Neuron (in vitro differentiated cells): ENCODE results near the gene CCDC93.

Experiments used
- H2AFZ ChIP-seq: one replicate; pipeline ENCODE4 v1.6.1; 2013; ENCODE audit warnings: low read depth, mild to moderate bottlenecking, inconsistent platforms, low read length, moderate library complexity
- H3K27me3 ChIP-seq: one replicate; pipeline ENCODE4 v1.6.1; 2013; ENCODE audit warnings: low read length; ENCODE audit not compliant: insufficient read depth
- H3K36me3 ChIP-seq: one replicate; pipeline ENCODE4 v1.6.1; 2013; ENCODE audit warnings: low read length; ENCODE audit not compliant: insufficient read depth
- H3K4me1 ChIP-seq: one replicate; pipeline ENCODE4 v1.6.1; 2013; ENCODE audit warnings: low read length; ENCODE audit not compliant: insufficient read depth
- H3K4me3 ChIP-seq: 2 replicates; pipeline ENCODE4 v1.5.1; 2013; ENCODE audit warnings: mild to moderate bottlenecking, low read length, moderate library complexity
- H3K9me3 ChIP-seq: one replicate; pipeline ENCODE4 v1.6.1; 2013; ENCODE audit warnings: low read length

CCDC93 gene

GRCh38 chr2:117979911-117980701, 33.8 kb downstream of the CCDC93 start:
- Histone ChIP-seq H3K4me1 (no peaks in the 10 kb centered on the region), H2AFZ (no peak overlapping the region), H3K4me3 (no peak overlapping the region), H3K9me3 (no peaks in the 10 kb centered on the region), H3K27me3 (no peaks in the 10 kb centered on the region), H3K36me3 (peaks cover 10% of the 10 kb centered on the region)

- Histone ChIP-seq H3K4me3 (no peak overlapping the region), H3K4me1 (no peaks in the 10 kb centered on the region), H3K9me3 (no peaks in the 10 kb centered on the region), H3K36me3 (peaks cover 24% of the 10 kb centered on the region), H3K27me3 (no peaks in the 10 kb centered on the region), H2AFZ (no peak overlapping the region)
Observed at GRCh38 chr2:117977696-117978095, 36.2 kb downstream of the CCDC93 start.

- peaks cover 31% of the 10 kb centered on the region for H3K36me3 ChIP-seq
- no peaks in the 10 kb centered on the region for H3K27me3 ChIP-seq
- H2AFZ ChIP-seq: no peak overlapping the region
- no peak overlapping the region for H3K4me3 ChIP-seq
- no peaks in the 10 kb centered on the region for H3K4me1 ChIP-seq
- H3K9me3 ChIP-seq: no peaks in the 10 kb centered on the region
Observed at GRCh38 chr2:117976581-117976980, 37.3 kb downstream of the CCDC93 start.

- Histone ChIP-seq H3K4me1 (peaks cover 3% of the 10 kb centered on the region), H3K27me3 (no peaks in the 10 kb centered on the region), H3K4me3 (no peak overlapping the region), H3K9me3 (no peaks in the 10 kb centered on the region), H2AFZ (no peak overlapping the region), H3K36me3 (peaks cover 29% of the 10 kb centered on the region)
Observed at GRCh38 chr2:117973498-117974082, 40.3 kb downstream of the CCDC93 start.

GRCh38 chr2:117972476-117973123, 41.3 kb downstream of the CCDC93 start:
- Histone ChIP-seq H3K9me3 (no peaks in the 10 kb centered on the region), H3K27me3 (no peaks in the 10 kb centered on the region), H3K4me1 (peaks cover 10% of the 10 kb centered on the region), H3K36me3 (peaks cover 27% of the 10 kb centered on the region), H2AFZ (no peak overlapping the region), H3K4me3 (no peak overlapping the region)

- Histone ChIP-seq H3K27me3 (no peaks in the 10 kb centered on the region), H3K4me1 (peaks cover 10% of the 10 kb centered on the region), H2AFZ (no peak overlapping the region), H3K36me3 (peaks cover 14% of the 10 kb centered on the region), H3K4me3 (no peak overlapping the region), H3K9me3 (no peaks in the 10 kb centered on the region)
Observed at GRCh38 chr2:117968722-117969121, 45.1 kb downstream of the CCDC93 start.

- peaks cover 10% of the 10 kb centered on the region for H3K4me1 ChIP-seq
- no peak overlapping the region for H2AFZ ChIP-seq
- no peaks in the 10 kb centered on the region for H3K9me3 ChIP-seq
- H3K27me3 ChIP-seq: no peaks in the 10 kb centered on the region
- no peak overlapping the region for H3K4me3 ChIP-seq
- H3K36me3 ChIP-seq: peaks cover 10% of the 10 kb centered on the region
Observed at GRCh38 chr2:117967977-117968718, 45.7 kb downstream of the CCDC93 start.

GRCh38 chr2:117963446-117963845, 50.4 kb downstream of the CCDC93 start:
- Histone ChIP-seq H3K9me3 (no peaks in the 10 kb centered on the region), H2AFZ (no peak overlapping the region)

GRCh38 chr2:117961201-117961600, 52.7 kb downstream of the CCDC93 start:
- Histone ChIP-seq H3K4me1 (no peaks in the 10 kb centered on the region), H3K4me3 (no peak overlapping the region), H3K27me3 (no peaks in the 10 kb centered on the region), H3K36me3 (peaks cover 21% of the 10 kb centered on the region), H3K9me3 (no peaks in the 10 kb centered on the region), H2AFZ (no peak overlapping the region)

More at GRCh38 chr2:117963446-117963845, 50.4 kb downstream of the CCDC93 start:
- Histone ChIP-seq H3K4me1 (peaks cover 6% of the 10 kb centered on the region), H3K27me3 (no peaks in the 10 kb centered on the region), H3K36me3 (peaks cover 8% of the 10 kb centered on the region), H3K4me3 (no peak overlapping the region)

- Histone ChIP-seq H3K9me3 (no peaks in the 10 kb centered on the region), H3K27me3 (no peaks in the 10 kb centered on the region), H3K4me1 (no peaks in the 10 kb centered on the region), H2AFZ (no peak overlapping the region), H3K36me3 (peaks cover 21% of the 10 kb centered on the region), H3K4me3 (no peak overlapping the region)
Observed at GRCh38 chr2:117960231-117960630, 53.6 kb downstream of the CCDC93 start.

- H3K4me3 ChIP-seq: no peak overlapping the region
- H3K27me3 ChIP-seq: no peaks in the 10 kb centered on the region
- no peaks in the 10 kb centered on the region for H3K4me1 ChIP-seq
- no peak overlapping the region for H2AFZ ChIP-seq
- no peaks in the 10 kb centered on the region for H3K9me3 ChIP-seq
- H3K36me3 ChIP-seq: peaks cover 25% of the 10 kb centered on the region
Observed at GRCh38 chr2:117958186-117958585, 55.7 kb downstream of the CCDC93 start.

GRCh38 chr2:117957616-117958015, 56.3 kb downstream of the CCDC93 start:
- Histone ChIP-seq H3K9me3 (no peaks in the 10 kb centered on the region), H2AFZ (no peak overlapping the region), H3K36me3 (peaks cover 25% of the 10 kb centered on the region), H3K27me3 (no peaks in the 10 kb centered on the region), H3K4me3 (no peak overlapping the region), H3K4me1 (no peaks in the 10 kb centered on the region)
